ENCODE measurements around the gene TOR1AIP2.

TOR1AIP2 gene

DNA sequence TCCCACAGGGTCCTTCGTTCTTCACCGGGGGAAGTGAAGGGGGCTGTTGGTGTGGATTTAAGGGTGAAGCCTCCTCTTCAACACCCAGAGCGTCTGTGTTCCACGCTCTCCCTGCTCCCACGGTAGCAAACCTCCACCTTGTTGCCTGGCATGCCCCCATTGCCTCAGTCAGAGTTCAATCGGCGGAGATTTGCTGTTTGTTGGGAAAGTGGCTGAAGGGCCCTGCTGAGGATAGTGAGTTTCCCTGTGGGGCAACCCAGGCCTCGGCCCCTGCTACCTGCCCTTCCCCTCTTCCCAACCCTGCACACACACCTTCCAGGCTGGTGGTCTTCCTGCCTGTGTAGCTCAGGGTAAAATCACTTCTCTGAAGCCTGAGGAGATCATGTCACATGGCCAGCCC lies 60.5 kb downstream of the TOR1AIP2 start:
- Histone ChIP-seq H3K36me3 (replicated peaks; ENCODE audit: low read depth, low read length) (no peaks in the 10 kb centered on the region), H3K4me1 (ENCODE audit: low read length) (peaks cover 12% of the 10 kb centered on the region), H3K9me3 (ENCODE audit: insufficient read depth, low read length) (no peaks in the 10 kb centered on the region), H3K27me3 (ENCODE audit: low read depth, low read length) (peaks cover 19% of the 10 kb centered on the region), H3K4me3 (ENCODE audit: low read length) (no peak overlapping the region), H3K9ac (ENCODE audit: low read length) (no peak overlapping the region), H3K4me2 (ENCODE audit: low read length) (no peak overlapping the region), H4K20me1 (ENCODE audit: insufficient read depth, low read length) (no peaks in the 10 kb centered on the region), H3K27ac (ENCODE audit: low read length) (no peak overlapping the region), H2AFZ (ENCODE audit: low read depth, low read length) (no peak overlapping the region), H3K79me2 (ENCODE audit: low read length) (no peaks in the 10 kb centered on the region)
- TF ChIP-seq, protein P1, sequence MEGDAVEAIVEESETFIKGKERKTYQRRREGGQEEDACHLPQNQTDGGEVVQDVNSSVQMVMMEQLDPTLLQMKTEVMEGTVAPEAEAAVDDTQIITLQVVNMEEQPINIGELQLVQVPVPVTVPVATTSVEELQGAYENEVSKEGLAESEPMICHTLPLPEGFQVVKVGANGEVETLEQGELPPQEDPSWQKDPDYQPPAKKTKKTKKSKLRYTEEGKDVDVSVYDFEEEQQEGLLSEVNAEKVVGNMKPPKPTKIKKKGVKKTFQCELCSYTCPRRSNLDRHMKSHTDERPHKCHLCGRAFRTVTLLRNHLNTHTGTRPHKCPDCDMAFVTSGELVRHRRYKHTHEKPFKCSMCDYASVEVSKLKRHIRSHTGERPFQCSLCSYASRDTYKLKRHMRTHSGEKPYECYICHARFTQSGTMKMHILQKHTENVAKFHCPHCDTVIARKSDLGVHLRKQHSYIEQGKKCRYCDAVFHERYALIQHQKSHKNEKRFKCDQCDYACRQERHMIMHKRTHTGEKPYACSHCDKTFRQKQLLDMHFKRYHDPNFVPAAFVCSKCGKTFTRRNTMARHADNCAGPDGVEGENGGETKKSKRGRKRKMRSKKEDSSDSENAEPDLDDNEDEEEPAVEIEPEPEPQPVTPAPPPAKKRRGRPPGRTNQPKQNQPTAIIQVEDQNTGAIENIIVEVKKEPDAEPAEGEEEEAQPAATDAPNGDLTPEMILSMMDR (IDR thresholded peaks at IDR 0.05; ENCODE audit: low read depth, low read length), result no peak

DNA sequence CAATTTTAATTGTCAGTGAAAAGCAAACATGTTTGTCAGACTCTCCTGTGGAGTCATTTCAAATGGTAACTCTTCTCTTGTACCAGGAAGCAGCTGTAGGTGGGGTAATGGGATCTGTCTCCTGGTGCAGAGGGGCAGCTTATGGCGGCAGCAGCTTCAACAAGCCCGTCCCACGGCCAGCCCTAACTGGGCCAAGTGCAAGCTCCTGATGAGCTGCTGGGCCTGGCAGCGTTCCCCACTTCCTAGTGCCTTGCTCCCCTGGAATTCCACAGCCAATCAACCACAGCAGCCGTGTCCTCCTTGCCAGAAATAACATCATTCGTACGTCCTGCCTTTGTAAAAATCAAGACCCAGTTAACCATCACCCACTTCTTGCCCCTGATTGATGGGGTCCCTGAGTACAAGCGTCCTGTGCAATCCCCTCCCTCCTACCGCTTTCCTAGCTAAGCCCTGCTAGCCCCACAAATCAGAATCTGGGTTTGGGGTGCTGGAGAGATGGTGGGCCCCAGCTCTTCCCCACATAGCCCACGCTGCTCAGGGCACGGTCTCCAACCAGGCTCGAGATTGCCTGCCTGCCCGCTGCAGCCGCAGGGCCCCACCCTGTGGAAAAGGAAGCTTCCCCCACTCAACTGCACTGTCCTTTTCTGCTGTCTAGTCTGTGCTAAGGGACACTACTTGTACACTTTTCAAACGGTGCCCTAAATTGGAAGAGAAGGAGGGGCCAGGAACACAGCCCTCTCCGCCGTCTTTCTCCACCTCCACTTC lies 61.2 kb downstream of the TOR1AIP2 start:
- TF ChIP-seq EZH2phosphoT487 (IDR thresholded peaks at IDR 0.05; ENCODE audit: low read depth), result no peak
- TF ChIP-seq, protein P1 (IDR thresholded peaks at IDR 0.05; ENCODE audit: low read depth, low read length), result no peak
- no peak overlapping the region for H3K27ac ChIP-seq (ENCODE audit: low read length)
- no peaks in the 10 kb centered on the region for H3K36me3 ChIP-seq (replicated peaks; ENCODE audit: low read depth, low read length)
- H3K27me3 ChIP-seq (ENCODE audit: low read depth, low read length), result peaks cover 25% of the 10 kb centered on the region
- no peak overlapping the region for H3K4me2 ChIP-seq (ENCODE audit: low read length)
- no peak overlapping the region for H2AFZ ChIP-seq (ENCODE audit: low read depth, low read length)
- peaks cover 12% of the 10 kb centered on the region for H3K4me1 ChIP-seq (ENCODE audit: low read length)
- H3K9ac ChIP-seq (ENCODE audit: low read length), result no peak overlapping the region
- no peaks in the 10 kb centered on the region for H3K9me3 ChIP-seq (ENCODE audit: insufficient read depth, low read length)
- no peaks in the 10 kb centered on the region for H4K20me1 ChIP-seq (ENCODE audit: insufficient read depth, low read length)
- no peaks in the 10 kb centered on the region for H3K79me2 ChIP-seq (ENCODE audit: low read length)
- no peak overlapping the region for H3K4me3 ChIP-seq (ENCODE audit: low read length)

DNA sequence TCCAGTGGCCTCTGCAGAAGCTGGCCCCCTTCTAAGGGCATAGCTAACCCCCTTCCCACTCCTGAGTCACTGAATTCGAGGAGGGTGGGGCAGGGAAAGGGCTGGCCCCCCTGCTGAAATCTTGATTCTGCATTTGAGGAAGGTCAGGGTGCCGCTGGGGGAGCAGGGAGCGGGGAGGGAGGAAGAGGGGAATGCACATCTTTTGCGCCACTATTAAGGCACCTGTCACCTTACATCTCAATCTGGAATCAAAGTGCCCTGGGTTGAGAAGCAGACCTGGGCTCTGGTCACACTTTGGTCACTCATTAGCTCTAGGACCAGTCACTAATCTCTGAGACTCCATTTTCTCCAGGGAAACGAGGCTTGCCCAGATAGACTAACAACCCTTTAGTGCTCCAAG lies 62.0 kb downstream of the TOR1AIP2 start:
- H3K9ac ChIP-seq (ENCODE audit: low read length), result peak overlapping the region; percentile 43; the same call in 1 of the 2 replicates
- H2AFZ ChIP-seq (ENCODE audit: low read depth, low read length), result peak overlapping the region; percentile 77
- no peaks in the 10 kb centered on the region for H3K36me3 ChIP-seq (replicated peaks; ENCODE audit: low read depth, low read length)
- H3K4me3 ChIP-seq (ENCODE audit: low read length), result peak overlapping the region; percentile 78
- H3K9me3 ChIP-seq (ENCODE audit: insufficient read depth, low read length), result no peaks in the 10 kb centered on the region
- TF ChIP-seq, protein P1 (IDR thresholded peaks at IDR 0.05; ENCODE audit: low read depth, low read length), result no peak
- TF ChIP-seq EZH2phosphoT487 (IDR thresholded peaks at IDR 0.05; ENCODE audit: low read depth), result no peak
- H4K20me1 ChIP-seq (ENCODE audit: insufficient read depth, low read length), result no peaks in the 10 kb centered on the region
- peaks cover 12% of the 10 kb centered on the region for H3K4me1 ChIP-seq (ENCODE audit: low read length)
- H3K27ac ChIP-seq (ENCODE audit: low read length), result no peak overlapping the region
- H3K4me2 ChIP-seq (ENCODE audit: low read length), result peak overlapping the region; percentile 92
- no peaks in the 10 kb centered on the region for H3K79me2 ChIP-seq (ENCODE audit: low read length)
- peaks cover 31% of the 10 kb centered on the region for H3K27me3 ChIP-seq (ENCODE audit: low read depth, low read length)

DNA sequence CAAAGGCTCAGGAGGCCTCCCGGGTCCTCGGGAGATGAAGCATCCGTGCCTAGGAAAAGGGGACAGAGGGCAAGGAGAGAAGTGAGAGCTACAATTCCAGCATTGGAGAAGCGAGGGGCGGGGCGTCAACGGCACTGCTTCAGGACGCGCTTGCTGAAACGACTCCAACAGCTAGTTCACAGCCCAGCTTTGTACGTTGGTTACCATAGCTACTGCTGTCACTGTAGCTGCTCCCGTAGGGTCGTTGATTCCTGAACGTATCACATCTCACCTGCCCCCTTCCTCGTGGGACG lies 63.1 kb downstream of the TOR1AIP2 start:
- peaks cover 35% of the 10 kb centered on the region for H3K27me3 ChIP-seq (ENCODE audit: low read depth, low read length)
- H2AFZ ChIP-seq (ENCODE audit: low read depth, low read length), result peak overlapping the region; percentile 77
- no peak overlapping the region for H3K27ac ChIP-seq (ENCODE audit: low read length)
- H3K79me2 ChIP-seq (ENCODE audit: low read length), result no peaks in the 10 kb centered on the region
- H3K4me2 ChIP-seq (ENCODE audit: low read length), result peak overlapping the region; percentile 92
- H4K20me1 ChIP-seq (ENCODE audit: insufficient read depth, low read length), result no peaks in the 10 kb centered on the region
- no peaks in the 10 kb centered on the region for H3K9me3 ChIP-seq (ENCODE audit: insufficient read depth, low read length)
- peak overlapping the region; percentile 78 for H3K4me3 ChIP-seq (ENCODE audit: low read length)
- 0 out of 2 replicates have a peak overlapping the region, but pooled peaks have one; percentile 43 for H3K9ac ChIP-seq (ENCODE audit: low read length)
- peaks cover 12% of the 10 kb centered on the region for H3K4me1 ChIP-seq (ENCODE audit: low read length)
- TF ChIP-seq, protein P1 (IDR thresholded peaks at IDR 0.05; ENCODE audit: low read depth, low read length), result no peak
- TF ChIP-seq EZH2phosphoT487 (IDR thresholded peaks at IDR 0.05; ENCODE audit: low read depth), result no peak
- H3K36me3 ChIP-seq (replicated peaks; ENCODE audit: low read depth, low read length), result no peaks in the 10 kb centered on the region
